Measurements from ENCODE around the gene TBC1D2. TPM values are rescaled to one million over a fixed set of nuclear protein-coding genes. Genes with fewer than 3 reads are reported as not detected.

Gene TBC1D2
- total and polyA plus RNA-seq, 7 donors = 1.3 to 2.9 (median 2.1) TPM

DNA sequence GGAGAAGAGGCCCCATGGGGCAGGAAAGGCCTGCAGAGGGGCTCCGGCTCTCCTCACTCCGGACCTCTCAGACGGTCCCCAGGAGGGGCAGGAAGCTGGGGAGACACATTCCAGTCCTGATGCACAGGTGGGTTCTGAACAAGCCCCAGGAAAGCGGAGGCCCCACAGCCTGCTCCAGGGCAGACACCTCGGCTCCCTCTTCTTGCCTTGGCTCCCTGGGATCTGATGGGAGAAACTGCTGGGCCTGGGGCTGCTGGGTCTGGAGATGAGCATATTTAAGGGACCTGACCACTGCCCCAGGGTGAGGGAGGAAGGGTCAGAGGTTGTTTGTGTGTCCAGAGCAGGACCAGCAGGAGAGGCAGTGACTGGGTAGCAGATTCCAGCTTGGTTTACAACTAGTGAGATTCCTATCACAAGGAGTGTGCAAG, 64.3 kb downstream of the TBC1D2 start:
- intact Hi-C loops (cut with DNase I) = no loop called here
- Histone ChIP-seq H3K9me3 (no peaks in the 10 kb centered on the region), H3K27ac (no peak overlapping the region), H3K4me1 (peaks cover 4% of the 10 kb centered on the region), H3K36me3 (ENCODE audit: insufficient read depth in 1 of 2, low read depth in 1 of 2) (no peaks in the 10 kb centered on the region), H3K27me3 (ENCODE audit: insufficient read depth in 3 of 3, low read length in 2 of 3) (peaks cover 0 to 4% (median 0%) of the 10 kb centered on the region in 3 donors), H3K4me3 (no peak overlapping the region)
- DNase-seq (peak in 1 of 2 donors; percentile 19), ATAC-seq (no peak)
- TF ChIP-seq, protein P1, sequence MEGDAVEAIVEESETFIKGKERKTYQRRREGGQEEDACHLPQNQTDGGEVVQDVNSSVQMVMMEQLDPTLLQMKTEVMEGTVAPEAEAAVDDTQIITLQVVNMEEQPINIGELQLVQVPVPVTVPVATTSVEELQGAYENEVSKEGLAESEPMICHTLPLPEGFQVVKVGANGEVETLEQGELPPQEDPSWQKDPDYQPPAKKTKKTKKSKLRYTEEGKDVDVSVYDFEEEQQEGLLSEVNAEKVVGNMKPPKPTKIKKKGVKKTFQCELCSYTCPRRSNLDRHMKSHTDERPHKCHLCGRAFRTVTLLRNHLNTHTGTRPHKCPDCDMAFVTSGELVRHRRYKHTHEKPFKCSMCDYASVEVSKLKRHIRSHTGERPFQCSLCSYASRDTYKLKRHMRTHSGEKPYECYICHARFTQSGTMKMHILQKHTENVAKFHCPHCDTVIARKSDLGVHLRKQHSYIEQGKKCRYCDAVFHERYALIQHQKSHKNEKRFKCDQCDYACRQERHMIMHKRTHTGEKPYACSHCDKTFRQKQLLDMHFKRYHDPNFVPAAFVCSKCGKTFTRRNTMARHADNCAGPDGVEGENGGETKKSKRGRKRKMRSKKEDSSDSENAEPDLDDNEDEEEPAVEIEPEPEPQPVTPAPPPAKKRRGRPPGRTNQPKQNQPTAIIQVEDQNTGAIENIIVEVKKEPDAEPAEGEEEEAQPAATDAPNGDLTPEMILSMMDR (IDR thresholded peaks at IDR 0.05) = no peak
- WGBS, 3 donors = 81 to 89% (median 83%) methylated on average over 5 of the region's 5 CpGs

DNA sequence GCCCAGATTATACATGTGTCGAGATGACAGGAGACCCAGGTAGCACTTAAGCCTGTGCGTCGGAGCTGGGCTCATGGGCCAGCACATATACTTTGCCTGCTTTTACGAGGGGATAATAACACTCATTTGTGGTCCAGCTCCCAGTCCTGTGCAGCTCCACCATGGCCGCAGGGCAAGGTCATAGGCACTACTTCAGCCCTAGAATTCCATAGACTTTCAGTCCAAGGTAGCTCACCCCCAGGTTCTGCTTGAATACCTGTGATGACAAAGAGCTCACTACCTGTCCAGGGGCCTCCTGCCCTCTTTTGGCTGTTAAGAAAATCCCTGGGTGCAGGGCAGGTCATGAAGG, 64.7 kb downstream of the TBC1D2 start:
- H3K27ac ChIP-seq = no peak overlapping the region
- no peaks in the 10 kb centered on the region for H3K9me3 ChIP-seq
- ATAC-seq = no peak
- WGBS, 3 donors = 85 to 91% (median 88%) methylated on average over 5 of the region's 5 CpGs
- DNase-seq = no peak
- TF ChIP-seq, protein P1 (IDR thresholded peaks at IDR 0.05) = no peak
- peaks cover 0 to 4% (median 0%) of the 10 kb centered on the region in 3 donors for H3K27me3 ChIP-seq (ENCODE audit: insufficient read depth in 3 of 3, low read length in 2 of 3)
- H3K4me1 ChIP-seq = peaks cover 4% of the 10 kb centered on the region
- intact Hi-C loops (cut with DNase I) = no loop called here
- no peaks in the 10 kb centered on the region for H3K36me3 ChIP-seq (ENCODE audit: insufficient read depth in 1 of 2, low read depth in 1 of 2)
- no peak overlapping the region for H3K4me3 ChIP-seq

DNA sequence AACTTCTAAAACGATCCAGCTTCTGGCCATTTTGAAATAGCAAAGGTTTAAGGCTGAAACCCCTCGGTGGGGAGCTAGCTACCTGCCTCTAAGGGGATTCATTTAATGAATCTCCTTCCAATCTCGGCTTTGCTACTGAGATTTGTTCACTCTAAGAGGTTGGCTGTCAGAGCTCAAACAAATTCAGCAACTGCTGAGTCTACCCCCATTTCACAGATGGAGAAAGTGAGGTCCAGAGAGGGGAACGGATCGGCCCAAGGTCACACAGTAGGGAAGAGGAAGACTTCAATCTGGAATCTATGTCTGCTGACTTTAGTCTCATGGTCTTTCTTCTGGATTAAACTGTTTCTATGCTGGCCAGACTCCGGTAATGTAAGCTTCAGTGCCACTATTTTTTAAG, 66.0 kb downstream of the TBC1D2 start:
- Histone ChIP-seq H3K4me1 (peaks cover 4% of the 10 kb centered on the region), H3K27me3 (ENCODE audit: insufficient read depth in 3 of 3, low read length in 2 of 3) (peaks cover 0 to 4% (median 0%) of the 10 kb centered on the region in 3 donors), H3K27ac (no peak overlapping the region), H3K4me3 (no peak overlapping the region), H3K9me3 (no peaks in the 10 kb centered on the region), H3K36me3 (ENCODE audit: insufficient read depth in 1 of 2, low read depth in 1 of 2) (no peaks in the 10 kb centered on the region)
- ATAC-seq (no peak), DNase-seq (peak in 1 of 2 donors; percentile 2)
- intact Hi-C loops (cut with DNase I) = no loop called here
- TF ChIP-seq, protein P1 (IDR thresholded peaks at IDR 0.05) = no peak
- WGBS, 3 donors = 69 to 77% (median 76%) methylated on average over 6 of the region's 6 CpGs

DNA sequence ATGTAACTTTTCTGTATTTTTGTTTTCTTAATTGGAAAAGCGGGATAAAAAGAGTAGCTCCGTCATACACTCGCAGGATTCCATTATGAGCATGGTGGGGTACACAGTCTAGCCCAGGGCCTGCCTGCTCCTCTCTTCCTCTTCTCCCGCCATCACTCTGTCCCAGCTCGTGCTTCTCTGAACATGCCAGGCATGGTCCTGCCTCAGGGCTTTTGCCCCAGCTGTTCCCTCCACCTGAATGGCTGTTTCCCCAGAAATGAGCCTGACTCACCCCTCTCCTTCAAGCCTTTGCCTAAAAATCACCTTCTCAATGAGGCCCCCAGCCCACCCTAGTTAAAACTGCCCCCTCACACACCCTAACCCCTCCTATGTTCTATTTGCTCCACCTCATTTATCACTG, 67.5 kb downstream of the TBC1D2 start:
- H3K27ac ChIP-seq = no peak overlapping the region
- ATAC-seq = no peak
- H3K4me3 ChIP-seq = no peak overlapping the region
- DNase-seq = peak in 1 of 2 donors; percentile 7
- peaks cover 4% of the 10 kb centered on the region for H3K4me1 ChIP-seq
- H3K9me3 ChIP-seq = no peaks in the 10 kb centered on the region
- TF ChIP-seq, protein P1 (IDR thresholded peaks at IDR 0.05) = no peak
- 86 to 89% (median 87%) methylated on average over 5 of the region's 5 CpGs for WGBS, 3 donors
- intact Hi-C loops (cut with DNase I) = no loop called here
- H3K27me3 ChIP-seq (ENCODE audit: insufficient read depth in 3 of 3, low read length in 2 of 3) = peaks cover 0 to 4% (median 0%) of the 10 kb centered on the region in 3 donors
- H3K36me3 ChIP-seq (ENCODE audit: insufficient read depth in 1 of 2, low read depth in 1 of 2) = no peaks in the 10 kb centered on the region

DNA sequence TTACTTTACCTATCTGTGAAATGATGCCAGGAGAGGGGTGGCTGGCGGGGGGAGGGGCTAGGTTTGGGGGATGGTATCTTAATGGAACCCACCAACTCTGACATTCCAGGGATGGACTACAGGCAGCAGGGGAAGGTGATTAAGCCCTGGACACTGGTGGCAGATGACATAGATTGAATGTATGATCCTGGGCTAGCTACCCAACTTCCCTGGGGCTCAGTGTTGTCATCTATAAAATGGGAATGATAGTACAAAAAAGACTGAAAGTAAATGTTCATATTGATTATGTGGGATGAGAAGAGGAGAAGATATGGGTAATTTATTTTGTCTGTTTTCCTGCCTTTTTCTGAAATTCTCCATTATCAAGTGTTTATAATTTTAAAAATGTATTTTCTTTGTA, 69.2 kb downstream of the TBC1D2 start:
- H3K27me3 ChIP-seq (ENCODE audit: insufficient read depth in 3 of 3, low read length in 2 of 3) = no peaks in the 10 kb centered on the region
- TF ChIP-seq, protein P1 (IDR thresholded peaks at IDR 0.05) = no peak
- intact Hi-C loops (cut with DNase I) = no loop called here
- H3K4me3 ChIP-seq = no peak overlapping the region
- H3K36me3 ChIP-seq (ENCODE audit: insufficient read depth in 1 of 2, low read depth in 1 of 2) = no peaks in the 10 kb centered on the region
- ATAC-seq = no peak
- 35 to 100% (median 41%) methylated on average over 1 of the region's 1 CpG for WGBS, 3 donors
- no peaks in the 10 kb centered on the region for H3K4me1 ChIP-seq
- H3K9me3 ChIP-seq = no peaks in the 10 kb centered on the region
- no peak overlapping the region for H3K27ac ChIP-seq
- no peak for DNase-seq
